Stimulated activated CD4-positive, alpha-beta T cell treated with anti-CD3 and anti-CD28 coated beads, Interleukin-12 subunit alpha, Interleukin-12 subunit beta, amount 100 ng/mL, for 24 hours (primary cell): Measurements from ENCODE around the gene LOC101059915.
A peak's percentile ranks its signal among the peaks of the same experiment; 100 is the strongest.
"Not testable (repeated sequence)": the region's sequence is repeated elsewhere in the genome, so short reads cannot be mapped to it uniquely, and the experiment has no call there.

Experiments used
- DNase-seq, 2 experiments: peaks; one replicate each; pipeline ENCODE4 v3.0.0-alpha.2; 2020; ENCODE audit warnings: low read depth in 2 of 2

The LOC101059915 gene

DNA sequence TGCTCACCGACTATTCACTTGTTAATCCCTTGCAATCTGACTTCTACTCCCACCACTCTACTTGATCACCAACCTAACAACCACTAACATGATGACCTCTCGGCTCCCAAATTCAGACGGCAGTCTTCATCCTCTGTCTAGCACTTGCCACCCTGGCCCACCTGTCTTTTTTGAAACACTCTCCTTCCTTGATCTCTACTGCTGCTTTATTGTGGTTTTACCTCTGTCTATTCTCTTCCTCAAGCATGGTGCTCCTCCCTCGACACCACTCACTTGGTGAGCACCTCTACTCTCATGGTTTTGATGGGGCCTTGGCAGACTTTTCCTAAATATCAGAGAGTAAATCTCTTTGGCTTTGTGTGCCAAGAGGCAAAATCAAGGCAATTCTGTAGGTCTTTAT, 27.3 kb upstream of the LOC101059915 start:
- DNase-seq = no peak

DNA sequence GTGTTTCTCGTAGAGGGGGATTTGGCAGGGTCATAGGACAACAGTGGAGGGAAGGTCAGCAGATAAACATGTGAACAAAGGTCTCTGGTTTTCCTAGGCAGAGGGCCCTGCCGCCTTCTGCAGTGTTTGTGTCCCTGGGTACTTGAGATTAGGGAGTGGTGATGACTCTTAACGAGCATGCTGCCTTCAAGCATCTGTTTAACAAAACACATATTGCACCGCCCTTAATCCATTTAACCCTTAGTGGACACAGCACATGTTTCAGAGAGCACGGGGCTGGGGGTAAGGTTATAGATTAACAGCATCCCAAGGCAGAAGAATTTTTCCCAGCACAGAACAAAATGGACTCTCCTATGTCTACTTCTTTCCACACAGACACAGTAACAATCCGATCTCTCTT, 22.9 kb upstream of the LOC101059915 start:
- not testable (repeated sequence) for DNase-seq

DNA sequence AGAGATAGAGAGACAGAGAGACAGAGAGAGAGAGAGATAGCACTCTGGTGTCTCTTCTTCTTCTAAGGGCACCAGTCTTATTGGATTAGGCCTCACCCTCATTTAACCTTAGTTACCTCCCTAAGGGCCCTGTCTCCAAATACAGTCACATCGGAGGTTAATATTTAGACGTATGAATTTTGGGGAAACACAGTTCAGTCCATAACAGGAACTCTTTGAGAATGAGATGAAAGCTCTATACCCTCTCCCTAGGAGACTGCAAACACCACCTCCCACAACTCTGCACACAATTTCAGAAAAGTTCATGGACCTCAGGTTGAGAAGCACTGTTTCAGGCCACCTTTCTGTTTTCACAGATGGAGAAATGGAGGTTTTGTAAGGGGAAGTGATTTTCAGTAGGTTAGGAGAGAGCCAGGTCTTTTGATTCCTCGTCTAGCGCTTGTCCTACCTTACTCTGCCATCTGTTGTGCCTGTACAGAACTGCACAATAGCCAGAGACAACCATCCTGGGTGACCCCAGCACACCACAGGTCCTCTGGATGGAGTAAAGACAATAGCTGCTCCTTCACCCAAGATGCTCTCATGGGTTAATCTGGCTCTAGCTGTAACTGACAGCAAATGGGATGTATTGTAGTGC, 16.9 kb upstream of the LOC101059915 start:
- no peak for DNase-seq

DNA sequence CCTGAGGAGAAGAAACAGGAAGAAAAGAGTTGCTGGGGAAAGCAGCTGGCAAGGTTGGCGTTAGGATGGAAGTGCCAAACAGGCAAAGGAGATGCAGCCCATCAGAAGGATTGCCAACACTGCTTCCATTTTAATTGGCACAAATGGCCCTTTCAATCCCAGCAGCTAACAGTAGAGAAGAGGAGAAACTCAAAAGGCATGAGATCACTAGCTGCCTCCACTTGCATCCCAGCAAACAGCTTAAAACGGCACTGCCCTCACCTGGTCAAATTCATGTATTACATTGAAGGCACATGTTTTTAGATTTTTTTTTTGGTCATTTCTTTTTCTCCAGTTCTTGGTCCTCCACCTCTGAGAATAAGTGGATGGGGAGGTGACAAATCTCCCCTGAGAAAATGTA, 14.9 kb upstream of the LOC101059915 start:
- DNase-seq = peak in 1 of 2 experiments; percentile 39

DNA sequence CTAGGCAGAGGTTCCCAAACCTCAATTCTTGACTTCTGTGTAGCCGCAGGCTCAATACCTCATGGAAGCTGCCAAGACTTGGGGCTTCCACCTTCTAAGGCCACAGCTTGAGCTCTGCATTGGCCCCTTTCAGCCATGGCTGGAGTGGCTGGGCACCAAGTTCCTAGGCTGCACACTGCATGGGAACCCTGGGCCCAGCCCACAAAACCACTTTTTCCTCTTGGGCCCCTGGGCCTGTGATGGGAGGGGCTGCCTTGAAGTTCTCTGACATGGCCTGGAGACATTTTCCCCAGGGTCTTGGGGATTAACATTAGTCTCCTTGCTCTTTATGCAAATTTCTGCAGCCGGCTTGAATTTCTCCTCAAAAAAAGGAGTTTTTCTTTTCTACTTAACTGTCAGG, 14.0 kb upstream of the LOC101059915 start:
- DNase-seq = no peak

- DNase-seq = no peak
Measured at GRCh38 chrX:71657267-71657666, 10.1 kb upstream of the LOC101059915 start.

- no peak for DNase-seq
Measured at GRCh38 chrX:71659342-71659741, 8.0 kb upstream of the LOC101059915 start.

DNA sequence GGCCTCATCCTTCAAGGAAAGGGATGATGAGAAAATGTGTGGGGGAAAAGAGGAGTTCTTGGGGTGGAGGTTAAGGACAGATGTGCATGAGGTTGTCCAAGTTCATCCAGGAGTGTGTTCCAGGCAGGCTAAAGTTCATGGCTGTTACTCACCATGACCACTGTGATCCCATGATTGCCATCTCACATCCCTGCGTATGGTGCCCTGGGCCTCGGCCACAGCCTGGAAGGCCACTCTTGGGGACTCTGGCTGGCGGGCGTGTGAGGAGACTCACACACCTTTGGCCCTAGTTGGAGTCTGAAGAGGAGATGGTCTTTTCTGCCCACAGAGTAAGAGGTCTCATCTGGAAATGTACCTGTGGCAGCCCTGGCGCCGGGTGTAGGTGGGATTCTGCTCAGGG, 7.4 kb upstream of the LOC101059915 start:
- no peak for DNase-seq

DNA sequence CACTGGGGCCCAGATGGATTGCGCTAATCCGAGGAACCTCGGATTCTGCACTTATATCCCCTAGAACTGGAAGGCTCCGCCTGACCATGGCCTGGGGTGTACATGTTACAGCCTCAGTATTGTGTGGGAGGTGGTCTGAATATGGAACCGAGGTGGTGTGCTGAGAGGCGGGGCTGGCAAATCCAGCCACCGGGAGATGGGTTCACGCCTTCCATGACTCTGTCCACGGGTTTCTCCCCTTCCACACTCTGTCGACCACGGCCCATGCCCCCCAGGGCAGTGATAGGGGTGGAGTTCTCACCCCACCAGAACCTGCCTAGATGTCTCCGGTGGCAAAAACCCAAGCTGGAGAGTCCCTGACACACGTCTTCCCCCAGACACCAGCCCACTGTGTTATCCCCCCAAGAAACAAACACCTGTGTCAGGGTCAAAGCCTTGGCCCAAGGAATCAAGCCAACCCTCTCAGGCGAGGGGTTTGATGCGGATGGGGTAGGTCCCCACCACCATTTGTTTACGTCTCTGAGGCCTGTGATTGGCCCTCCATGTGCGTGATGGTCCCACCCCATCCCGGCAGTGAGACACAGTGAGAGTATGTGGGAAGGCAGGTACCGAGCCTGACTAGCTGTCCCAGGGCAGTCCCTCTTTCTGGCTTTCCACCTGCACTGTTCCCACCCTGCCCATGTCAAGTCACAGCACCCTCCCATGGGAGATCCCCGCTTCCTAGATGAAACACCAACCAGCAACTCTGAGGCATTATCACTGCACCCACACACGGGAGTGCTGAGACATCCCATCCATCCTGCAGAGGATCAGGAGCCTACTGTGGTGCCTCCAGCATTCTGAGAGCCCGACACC, 6.6 kb upstream of the LOC101059915 start:
- no peak for DNase-seq

- no peak for DNase-seq
Measured at GRCh38 chrX:71661919-71662318, 5.4 kb upstream of the LOC101059915 start.

GRCh38 chrX:71662654-71663053, 4.7 kb upstream of the LOC101059915 start:
- DNase-seq = not testable (repeated sequence)

DNA sequence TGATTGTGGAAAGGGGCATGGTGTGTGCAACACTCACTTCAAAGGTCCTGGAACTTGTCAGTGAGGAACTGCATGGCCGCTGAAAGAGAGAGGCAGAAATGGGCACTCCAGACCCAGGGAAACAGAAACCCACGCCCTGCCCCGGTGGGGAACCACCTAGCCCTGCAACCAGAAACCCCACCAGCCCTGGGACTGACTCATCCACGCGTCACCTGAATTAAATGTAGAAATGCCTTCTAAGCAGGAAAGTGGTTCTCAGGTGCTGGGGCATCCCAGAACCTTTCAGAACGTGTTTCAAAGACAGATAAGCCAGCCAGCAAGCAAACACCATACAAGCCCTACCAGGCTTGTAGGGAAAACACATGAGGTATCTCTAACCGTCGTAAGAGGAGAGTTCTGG, 4.1 kb upstream of the LOC101059915 start:
- DNase-seq = peak; percentile 42 to 46

DNA sequence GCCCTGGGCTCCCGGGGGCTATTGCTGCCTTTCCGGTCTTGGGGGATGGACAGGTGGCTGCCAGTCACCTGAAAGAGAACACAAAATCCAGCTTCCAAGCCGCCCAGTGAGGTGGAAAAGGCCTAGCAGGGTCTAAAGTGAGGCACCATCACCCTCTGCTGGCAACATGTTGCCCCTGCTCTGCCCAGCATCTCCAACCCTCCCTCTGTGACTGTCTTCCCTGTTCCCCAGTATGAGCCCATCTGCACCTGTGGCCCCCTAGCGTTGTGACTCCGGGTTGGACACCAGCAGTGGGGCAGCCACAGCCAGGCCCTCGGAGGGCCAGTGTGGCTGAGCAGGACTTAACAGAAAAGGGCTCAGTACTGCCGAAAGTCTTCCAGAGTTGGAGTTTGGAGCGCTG, 3.1 kb upstream of the LOC101059915 start:
- DNase-seq = not testable (repeated sequence)

- DNase-seq = no peak
Measured at GRCh38 chrX:71664889-71665491, 2.4 kb upstream of the LOC101059915 start.

- DNase-seq = no peak
Measured at GRCh38 chrX:71665747-71666146, 1.6 kb upstream of the LOC101059915 start.

DNA sequence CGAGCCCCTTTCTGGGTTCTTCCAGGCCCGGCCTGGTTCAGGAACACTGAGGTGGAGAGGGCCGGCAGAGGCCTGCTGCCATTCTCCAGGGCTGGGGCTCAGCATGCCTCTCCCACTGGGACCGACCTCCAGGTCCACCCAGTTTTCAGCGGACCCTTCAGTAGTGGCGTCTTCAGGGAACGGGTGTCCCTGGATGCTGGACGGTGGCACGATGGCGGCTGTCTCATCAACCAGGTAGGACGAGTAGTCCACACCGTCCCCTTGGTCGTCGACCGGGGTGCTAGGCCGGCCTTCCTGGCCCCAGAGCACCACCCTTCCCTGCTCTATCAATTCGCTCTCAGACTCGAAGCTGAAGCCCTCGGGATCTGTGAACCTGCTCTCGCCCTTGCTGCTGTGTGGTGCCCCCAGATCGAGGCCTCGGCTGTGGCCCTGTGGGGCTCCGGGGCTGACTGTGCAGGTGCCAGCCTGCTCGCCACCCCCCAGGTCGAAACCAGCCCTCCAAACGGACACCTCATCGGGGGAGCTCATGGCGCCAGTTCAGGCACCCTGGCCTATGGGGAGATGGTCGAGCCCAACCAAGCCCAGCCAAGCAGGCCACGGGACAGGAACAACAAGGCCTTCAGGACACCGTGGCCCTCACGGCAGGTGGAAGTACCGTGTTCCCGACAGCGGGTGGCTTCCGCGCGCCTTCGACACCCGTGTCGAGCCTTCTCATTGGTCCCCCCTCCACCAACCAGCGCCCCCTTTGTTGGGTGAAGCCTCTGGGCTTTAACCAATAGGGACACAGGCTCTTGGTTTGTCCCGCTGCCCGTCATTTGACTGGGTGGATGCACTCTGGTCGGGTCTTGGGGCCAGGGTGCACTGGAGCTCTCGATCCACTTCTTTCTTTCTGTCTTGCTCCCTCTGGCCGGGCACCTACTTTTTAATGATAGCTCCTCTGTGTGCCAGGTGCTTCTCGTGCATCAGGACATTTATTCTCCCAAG, 814 bp upstream of the LOC101059915 start:
- DNase-seq = no peak

GRCh38 chrX:71668248-71668595, 876 bp downstream of the LOC101059915 start:
- no peak for DNase-seq

DNA sequence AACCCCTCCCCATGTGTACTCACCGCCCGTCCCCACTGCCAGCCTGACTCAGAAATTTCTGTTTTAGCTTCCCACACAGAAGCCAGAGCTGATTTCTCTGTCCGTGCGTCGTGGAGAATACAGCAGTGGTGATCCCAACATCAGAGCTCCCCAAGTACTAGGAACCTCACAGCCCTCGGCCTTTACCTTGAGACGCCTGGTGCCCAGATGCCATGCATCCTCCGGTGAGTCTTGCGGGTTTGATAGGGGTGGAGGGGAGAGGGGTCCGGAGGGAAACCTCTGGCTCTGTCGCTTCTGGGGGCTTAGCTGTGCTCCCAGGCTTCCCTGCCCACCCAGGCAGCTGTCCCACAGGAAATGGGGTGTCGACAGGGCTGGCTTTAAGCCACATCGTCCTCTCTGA, 2.1 kb downstream of the LOC101059915 start:
- DNase-seq = no peak

- DNase-seq = not testable (repeated sequence)
Measured at GRCh38 chrX:71669947-71670346, 2.6 kb downstream of the LOC101059915 start.

- DNase-seq = peak; percentile 47 to 62
Measured at GRCh38 chrX:71671043-71671780, 3.9 kb downstream of the LOC101059915 start.

GRCh38 chrX:71671938-71672337, 4.6 kb downstream of the LOC101059915 start:
- DNase-seq = no peak
